ENCODE data around the gene CASK.

The CASK gene

GRCh38 chrX:41580423-41581064 lies 342.8 kb downstream of the CASK start:
- DNase-seq (ENCODE audit: low read depth): no peak
- TF ChIP-seq, protein P1, sequence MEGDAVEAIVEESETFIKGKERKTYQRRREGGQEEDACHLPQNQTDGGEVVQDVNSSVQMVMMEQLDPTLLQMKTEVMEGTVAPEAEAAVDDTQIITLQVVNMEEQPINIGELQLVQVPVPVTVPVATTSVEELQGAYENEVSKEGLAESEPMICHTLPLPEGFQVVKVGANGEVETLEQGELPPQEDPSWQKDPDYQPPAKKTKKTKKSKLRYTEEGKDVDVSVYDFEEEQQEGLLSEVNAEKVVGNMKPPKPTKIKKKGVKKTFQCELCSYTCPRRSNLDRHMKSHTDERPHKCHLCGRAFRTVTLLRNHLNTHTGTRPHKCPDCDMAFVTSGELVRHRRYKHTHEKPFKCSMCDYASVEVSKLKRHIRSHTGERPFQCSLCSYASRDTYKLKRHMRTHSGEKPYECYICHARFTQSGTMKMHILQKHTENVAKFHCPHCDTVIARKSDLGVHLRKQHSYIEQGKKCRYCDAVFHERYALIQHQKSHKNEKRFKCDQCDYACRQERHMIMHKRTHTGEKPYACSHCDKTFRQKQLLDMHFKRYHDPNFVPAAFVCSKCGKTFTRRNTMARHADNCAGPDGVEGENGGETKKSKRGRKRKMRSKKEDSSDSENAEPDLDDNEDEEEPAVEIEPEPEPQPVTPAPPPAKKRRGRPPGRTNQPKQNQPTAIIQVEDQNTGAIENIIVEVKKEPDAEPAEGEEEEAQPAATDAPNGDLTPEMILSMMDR (conservative IDR thresholded peaks at IDR 0.05; ENCODE audit: control insufficient read depth, insufficient read depth, low read depth, low read length): no peak
- H3K4me3 ChIP-seq (ENCODE audit: control insufficient read depth, low read depth, low read length): no peak overlapping the region

DNA sequence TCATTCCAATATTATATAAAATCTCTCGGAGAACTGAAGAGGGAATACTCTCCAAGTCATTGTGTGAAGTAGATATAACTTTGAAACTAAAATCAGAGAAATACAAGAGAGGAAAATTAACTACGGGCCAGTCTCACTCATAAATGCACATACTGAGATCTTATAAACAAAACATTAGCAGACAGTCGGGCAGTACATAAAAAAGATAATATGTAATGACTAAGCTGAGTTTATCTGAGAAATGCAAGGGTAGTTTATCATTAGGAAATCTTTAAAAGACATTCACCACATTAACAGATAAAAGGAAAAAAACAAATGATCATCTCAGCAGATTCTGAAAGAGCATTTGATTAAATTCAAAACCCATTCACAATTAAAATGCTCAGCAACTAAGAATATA lies 359.5 kb downstream of the CASK start:
- H3K4me3 ChIP-seq (ENCODE audit: control insufficient read depth, low read depth, low read length): no peak overlapping the region
- TF ChIP-seq, protein P1 (conservative IDR thresholded peaks at IDR 0.05; ENCODE audit: control insufficient read depth, insufficient read depth, low read depth, low read length): no peak

GRCh38 chrX:41561045-41561444 lies 362.3 kb downstream of the CASK start:
- TF ChIP-seq, protein P1 (conservative IDR thresholded peaks at IDR 0.05; ENCODE audit: control insufficient read depth, insufficient read depth, low read depth, low read length): no peak
- no peak overlapping the region for H3K4me3 ChIP-seq (ENCODE audit: control insufficient read depth, low read depth, low read length)
- peak; percentile 94 for DNase-seq (ENCODE audit: low read depth)

More for the DNA sequence above, 359.5 kb downstream of the CASK start:
- DNase-seq (ENCODE audit: low read depth): no peak

DNA sequence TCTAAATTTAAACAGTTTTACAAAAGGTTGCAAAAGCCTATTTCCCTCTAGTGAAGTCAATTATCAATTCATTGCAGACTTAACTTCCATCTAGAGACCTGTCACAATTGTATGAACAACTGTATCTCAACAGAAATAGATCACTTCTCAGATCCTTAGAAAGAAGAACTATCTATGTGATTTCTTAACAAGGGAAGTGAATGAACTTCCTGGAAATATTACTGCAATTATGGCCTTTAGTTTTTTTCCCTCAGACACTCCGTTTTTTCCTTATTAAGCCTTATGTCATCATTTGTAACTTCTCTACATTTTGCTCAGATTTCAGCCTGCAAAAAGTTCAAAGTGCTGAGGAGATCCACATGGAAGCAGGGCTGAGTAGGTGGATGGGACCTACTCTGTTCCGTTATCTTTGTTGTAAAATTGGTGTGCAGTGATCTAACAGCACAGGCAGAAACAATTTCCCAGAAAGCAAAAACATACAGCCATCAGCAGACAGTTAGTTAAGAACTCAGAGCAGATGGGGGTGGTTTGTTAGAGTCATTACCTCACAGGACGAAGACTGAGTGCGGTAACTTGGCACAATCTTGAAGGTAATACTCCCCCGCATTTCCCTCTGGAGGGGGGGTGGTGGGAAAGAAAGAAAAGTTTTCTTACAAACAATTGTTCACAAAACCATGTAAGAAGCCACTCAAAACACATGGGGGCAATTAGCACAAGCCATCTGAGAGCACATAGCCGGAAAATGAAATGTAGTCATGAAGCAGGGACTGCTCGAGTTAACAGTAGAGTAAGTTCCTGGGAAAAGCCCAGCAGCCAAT lies 363.9 kb downstream of the CASK start:
- peak; percentile 95 for DNase-seq (ENCODE audit: low read depth)
- TF ChIP-seq, protein P1 (conservative IDR thresholded peaks at IDR 0.05; ENCODE audit: control insufficient read depth, insufficient read depth, low read depth, low read length): no peak
- H3K4me3 ChIP-seq (ENCODE audit: control insufficient read depth, low read depth, low read length): no peak overlapping the region

DNA sequence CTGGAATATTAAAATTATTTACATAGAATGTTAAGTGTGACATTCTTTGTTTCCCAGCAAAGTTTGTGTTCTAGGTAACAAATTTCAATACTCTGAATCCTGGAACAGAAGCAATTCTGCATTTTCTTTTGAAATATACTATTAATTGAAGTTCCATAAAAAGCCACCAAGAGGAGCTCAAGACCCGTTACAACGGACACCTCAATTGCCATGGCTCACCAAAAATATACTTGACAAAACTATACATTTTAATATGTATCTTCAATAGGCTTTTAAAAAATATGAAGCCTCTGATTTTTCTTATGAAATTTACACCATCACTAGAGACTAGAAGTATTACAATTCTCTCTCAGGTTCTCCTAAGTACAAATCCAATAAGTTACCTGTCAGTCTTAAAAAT lies 364.8 kb downstream of the CASK start:
- H3K4me3 ChIP-seq (ENCODE audit: control insufficient read depth, low read depth, low read length): no peak overlapping the region
- TF ChIP-seq, protein P1 (conservative IDR thresholded peaks at IDR 0.05; ENCODE audit: control insufficient read depth, insufficient read depth, low read depth, low read length): peak; percentile 45
- peak; percentile 55 for DNase-seq (ENCODE audit: low read depth)

DNA sequence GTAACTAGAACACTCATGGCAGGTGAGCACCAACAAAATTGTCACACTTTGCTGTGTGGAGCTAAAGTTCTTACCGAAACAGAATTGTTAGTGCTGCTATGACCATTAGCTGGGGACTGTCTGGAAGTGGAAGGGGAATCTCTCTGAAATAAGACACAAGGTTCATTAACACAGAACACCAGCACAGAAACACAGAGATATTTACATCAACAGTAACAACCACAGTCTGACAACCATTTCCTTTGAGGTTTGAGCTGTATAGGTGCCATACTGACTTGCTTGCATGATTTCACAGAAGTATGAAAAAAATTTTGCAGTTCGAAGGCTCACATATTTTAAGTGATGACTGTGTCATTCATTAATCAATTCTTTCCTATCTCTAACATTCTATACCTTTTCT lies 366.4 kb downstream of the CASK start:
- no peak overlapping the region for H3K4me3 ChIP-seq (ENCODE audit: control insufficient read depth, low read depth, low read length)
- DNase-seq (ENCODE audit: low read depth): no peak
- TF ChIP-seq, protein P1 (conservative IDR thresholded peaks at IDR 0.05; ENCODE audit: control insufficient read depth, insufficient read depth, low read depth, low read length): no peak

Data from fibroblast of mammary gland (primary cell).